ENCODE data around the gene IQCC.

DNA sequence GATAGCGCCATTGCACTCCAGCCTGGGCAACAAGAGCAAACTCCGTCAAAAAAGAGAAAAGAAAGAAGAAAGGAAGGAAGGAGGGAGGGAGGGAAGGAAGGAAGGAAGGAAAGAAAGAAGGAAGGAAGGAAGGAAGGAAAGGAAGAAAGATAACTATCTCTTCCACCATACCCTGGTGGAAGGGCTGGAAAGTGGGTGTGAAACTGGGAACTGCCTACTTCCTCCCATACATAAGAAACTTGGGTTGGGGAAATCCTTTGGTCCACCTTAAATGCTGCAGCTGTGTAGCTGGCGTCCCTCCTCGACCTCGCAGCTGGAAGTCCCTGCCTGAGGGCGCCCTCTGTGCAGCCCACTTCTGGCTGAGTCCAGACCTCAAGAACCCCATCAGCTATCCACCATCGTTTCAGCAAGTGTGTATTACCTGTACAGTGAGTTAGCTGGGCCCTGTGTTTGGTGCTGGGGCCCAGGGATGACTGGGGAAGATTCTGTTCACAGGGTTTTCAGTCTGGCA lies 36.9 kb downstream of the IQCC start:
- TF ChIP-seq, protein P1, sequence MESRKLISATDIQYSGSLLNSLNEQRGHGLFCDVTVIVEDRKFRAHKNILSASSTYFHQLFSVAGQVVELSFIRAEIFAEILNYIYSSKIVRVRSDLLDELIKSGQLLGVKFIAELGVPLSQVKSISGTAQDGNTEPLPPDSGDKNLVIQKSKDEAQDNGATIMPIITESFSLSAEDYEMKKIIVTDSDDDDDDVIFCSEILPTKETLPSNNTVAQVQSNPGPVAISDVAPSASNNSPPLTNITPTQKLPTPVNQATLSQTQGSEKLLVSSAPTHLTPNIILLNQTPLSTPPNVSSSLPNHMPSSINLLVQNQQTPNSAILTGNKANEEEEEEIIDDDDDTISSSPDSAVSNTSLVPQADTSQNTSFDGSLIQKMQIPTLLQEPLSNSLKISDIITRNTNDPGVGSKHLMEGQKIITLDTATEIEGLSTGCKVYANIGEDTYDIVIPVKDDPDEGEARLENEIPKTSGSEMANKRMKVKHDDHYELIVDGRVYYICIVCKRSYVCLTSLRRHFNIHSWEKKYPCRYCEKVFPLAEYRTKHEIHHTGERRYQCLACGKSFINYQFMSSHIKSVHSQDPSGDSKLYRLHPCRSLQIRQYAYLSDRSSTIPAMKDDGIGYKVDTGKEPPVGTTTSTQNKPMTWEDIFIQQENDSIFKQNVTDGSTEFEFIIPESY (IDR thresholded peaks at IDR 0.05; ENCODE audit: borderline replicate concordance, low read depth) = no peak
- TF ChIP-seq, protein P2, sequence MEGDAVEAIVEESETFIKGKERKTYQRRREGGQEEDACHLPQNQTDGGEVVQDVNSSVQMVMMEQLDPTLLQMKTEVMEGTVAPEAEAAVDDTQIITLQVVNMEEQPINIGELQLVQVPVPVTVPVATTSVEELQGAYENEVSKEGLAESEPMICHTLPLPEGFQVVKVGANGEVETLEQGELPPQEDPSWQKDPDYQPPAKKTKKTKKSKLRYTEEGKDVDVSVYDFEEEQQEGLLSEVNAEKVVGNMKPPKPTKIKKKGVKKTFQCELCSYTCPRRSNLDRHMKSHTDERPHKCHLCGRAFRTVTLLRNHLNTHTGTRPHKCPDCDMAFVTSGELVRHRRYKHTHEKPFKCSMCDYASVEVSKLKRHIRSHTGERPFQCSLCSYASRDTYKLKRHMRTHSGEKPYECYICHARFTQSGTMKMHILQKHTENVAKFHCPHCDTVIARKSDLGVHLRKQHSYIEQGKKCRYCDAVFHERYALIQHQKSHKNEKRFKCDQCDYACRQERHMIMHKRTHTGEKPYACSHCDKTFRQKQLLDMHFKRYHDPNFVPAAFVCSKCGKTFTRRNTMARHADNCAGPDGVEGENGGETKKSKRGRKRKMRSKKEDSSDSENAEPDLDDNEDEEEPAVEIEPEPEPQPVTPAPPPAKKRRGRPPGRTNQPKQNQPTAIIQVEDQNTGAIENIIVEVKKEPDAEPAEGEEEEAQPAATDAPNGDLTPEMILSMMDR (IDR thresholded peaks at IDR 0.05) = no peak
- no peak for TF ChIP-seq EZH2phosphoT487 (IDR thresholded peaks at IDR 0.05; ENCODE audit: borderline replicate concordance, low read depth)
- TF ChIP-seq EP300 (IDR thresholded peaks at IDR 0.05; ENCODE audit: borderline replicate concordance in 1 of 2, low read depth in 1 of 2, low read length in 1 of 2) = no peak
- TF ChIP-seq TEAD4 (IDR thresholded peaks at IDR 0.05; ENCODE audit: borderline replicate concordance, insufficient read depth) = no peak
- TF ChIP-seq TCF12 (IDR thresholded peaks at IDR 0.05) = no peak
- TF ChIP-seq CHD2 (IDR thresholded peaks at IDR 0.05; ENCODE audit: low read length, partially characterized antibody) = no peak
- no peak for TF ChIP-seq REST (IDR thresholded peaks at IDR 0.05; ENCODE audit: low read depth, low read length)
- TF ChIP-seq USF2 (IDR thresholded peaks at IDR 0.05; ENCODE audit: borderline replicate concordance, low read depth, low read length) = no peak
